Stimulated activated CD4-positive, alpha-beta T cell treated with anti-CD3 and anti-CD28 coated beads, TNF-alpha, amount 100 ng/mL, for 4 hours (primary cell): ENCODE data around the gene TSEN54.

ENCODE experiments used
- DNase-seq, 3 experiments: peaks; one replicate each; pipeline ENCODE4 v3.0.0-alpha.2; 2020; ENCODE audit warnings: low read depth in 3 of 3

The TSEN54 gene

GRCh38 chr17:75488693-75489510, 27.4 kb upstream of the TSEN54 start:
- DNase-seq: no peak

- DNase-seq: no peak
Observed at GRCh38 chr17:75489511-75489955, 26.8 kb upstream of the TSEN54 start.

GRCh38 chr17:75490173-75490743, 26.1 kb upstream of the TSEN54 start:
- DNase-seq: no peak

GRCh38 chr17:75490953-75491649, 25.2 kb upstream of the TSEN54 start:
- DNase-seq: no peak

DNA sequence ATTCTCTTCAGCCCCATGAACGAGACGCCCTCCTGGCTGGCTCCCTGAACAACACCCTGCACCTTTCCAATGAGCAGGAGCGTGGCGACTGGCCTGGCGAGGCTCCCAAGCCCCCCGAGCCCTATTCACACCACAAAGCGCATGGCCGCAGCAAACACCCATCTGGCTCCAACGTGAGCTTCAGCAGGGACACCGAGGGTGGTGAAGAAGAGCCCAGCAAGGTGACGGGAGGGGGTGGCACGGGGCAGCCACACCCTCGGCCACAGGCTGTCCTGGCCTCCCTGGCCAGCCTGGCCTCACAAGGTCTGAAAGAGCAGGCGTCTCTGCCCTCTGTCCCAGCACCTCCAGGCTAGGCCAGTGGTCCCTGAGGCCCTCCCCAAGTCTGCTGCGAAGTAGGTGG, 24.6 kb upstream of the TSEN54 start:
- no peak for DNase-seq

DNA sequence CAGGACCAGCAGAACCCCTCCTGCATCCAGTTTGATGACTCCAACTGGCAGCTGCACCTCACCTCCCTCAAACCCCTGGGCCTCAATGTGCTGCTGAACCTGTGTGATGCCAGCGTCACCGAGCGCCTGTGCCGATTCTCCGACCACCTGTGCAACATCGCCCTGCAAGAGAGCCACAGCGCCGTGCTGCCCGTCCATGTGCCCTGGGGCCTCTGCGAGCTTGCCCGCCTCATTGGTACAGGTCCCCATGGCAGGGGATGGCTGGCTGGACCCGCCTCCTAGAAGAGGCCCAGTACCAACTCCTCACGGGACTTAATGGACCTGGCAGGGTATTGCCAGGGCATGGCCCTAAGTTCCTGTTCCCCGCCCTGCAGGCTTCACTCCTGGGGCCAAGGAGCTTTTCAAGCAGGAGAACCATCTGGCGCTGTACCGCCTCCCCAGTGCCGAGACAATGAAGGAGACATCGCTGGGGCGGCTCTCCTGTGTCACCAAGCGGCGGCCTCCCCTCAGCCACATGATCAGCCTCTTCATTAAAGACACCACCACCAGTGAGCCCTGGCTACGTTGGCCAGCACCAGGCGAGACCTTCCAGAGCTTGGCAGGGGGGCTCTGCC, 23.7 kb upstream of the TSEN54 start:
- DNase-seq: no peak

- DNase-seq: no peak
Observed at GRCh38 chr17:75493476-75494129, 22.7 kb upstream of the TSEN54 start.

- no peak for DNase-seq
Observed at GRCh38 chr17:75494326-75494877, 21.9 kb upstream of the TSEN54 start.

DNA sequence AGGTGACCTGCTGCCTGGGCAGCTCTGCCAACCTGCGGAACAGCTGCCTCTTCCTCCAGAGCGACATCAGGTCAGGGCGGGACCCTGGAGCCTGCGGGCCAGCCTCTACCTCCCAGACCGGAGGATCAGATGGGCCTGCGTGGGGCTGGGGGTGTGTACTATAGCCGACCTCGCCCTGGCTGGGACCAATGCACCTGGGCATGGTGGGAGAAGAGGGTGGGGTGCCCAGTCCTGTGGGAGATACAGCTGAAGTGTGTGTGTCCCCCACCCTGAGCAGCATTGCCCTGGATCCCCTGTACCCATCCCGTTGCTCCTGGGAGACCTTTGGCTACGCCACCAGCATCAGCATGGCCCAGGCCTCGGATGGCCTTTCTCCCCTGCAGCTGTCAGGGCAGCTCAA, 20.3 kb upstream of the TSEN54 start:
- no peak for DNase-seq

- no peak for DNase-seq
Observed at GRCh38 chr17:75498039-75498725, 18.1 kb upstream of the TSEN54 start.

DNA sequence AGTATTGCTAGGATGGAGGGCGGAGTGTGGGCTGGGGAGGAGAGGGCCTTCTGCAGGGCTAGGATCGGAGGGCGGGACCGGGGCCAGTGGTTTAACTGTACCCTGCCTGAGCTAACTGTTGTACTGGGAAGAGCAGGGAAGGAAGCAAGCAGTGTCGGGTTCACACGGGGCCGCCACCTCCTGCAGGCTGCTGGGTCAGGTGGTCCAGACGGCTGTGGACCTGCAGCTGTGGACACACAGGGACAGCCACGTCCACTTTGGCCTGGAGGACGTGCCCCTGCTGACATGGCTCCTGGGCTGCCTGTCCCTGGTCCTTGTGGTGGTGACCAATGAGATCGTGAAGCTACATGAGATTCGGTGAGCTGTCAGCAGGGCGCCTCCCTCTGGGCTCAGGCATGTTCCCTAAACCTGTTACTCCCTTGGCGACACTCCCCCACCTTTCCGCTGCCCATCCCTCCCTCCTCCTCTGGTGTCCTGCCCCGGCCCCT, 17.6 kb upstream of the TSEN54 start:
- DNase-seq: no peak

GRCh38 chr17:75499313-75500022, 16.9 kb upstream of the TSEN54 start:
- no peak for DNase-seq

DNA sequence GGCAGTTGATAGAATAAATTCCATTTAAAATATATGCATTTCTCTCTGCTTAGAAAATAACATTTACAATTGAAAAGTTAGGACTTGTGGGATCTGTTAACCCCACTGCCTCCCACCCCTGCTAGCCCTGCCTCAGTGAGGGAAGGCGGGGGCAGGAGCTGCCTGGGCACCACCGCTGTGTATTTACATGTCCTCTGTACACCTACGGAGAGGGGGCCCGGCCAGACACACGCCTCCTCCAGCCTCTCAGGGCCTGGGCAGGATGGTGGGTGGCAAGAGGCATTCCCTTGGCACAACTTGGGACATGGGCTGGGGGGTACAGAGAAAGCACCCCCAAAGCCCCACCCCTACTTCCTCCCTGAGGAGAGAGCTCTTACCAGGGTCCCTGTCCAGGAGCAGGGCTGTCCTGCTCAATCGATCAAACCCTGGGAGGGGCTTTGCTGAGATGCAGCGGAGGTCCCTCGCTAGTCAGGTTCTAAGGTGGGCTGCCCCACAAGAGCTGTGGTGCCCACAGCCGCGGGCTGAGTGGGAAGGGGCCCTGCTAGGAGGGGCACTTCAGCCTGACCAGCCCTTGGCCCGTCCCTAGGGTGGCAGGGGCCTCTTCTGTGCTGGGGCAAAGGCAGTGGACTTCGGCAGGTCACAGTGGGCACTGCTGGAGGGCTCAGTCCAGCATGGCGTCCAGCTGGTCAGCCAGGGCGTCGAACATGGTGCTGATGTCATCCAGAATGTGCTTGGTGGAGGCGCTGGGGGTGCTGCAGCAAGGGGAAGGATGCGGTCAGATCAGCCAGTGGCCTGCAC, 15.7 kb upstream of the TSEN54 start:
- no peak for DNase-seq

DNA sequence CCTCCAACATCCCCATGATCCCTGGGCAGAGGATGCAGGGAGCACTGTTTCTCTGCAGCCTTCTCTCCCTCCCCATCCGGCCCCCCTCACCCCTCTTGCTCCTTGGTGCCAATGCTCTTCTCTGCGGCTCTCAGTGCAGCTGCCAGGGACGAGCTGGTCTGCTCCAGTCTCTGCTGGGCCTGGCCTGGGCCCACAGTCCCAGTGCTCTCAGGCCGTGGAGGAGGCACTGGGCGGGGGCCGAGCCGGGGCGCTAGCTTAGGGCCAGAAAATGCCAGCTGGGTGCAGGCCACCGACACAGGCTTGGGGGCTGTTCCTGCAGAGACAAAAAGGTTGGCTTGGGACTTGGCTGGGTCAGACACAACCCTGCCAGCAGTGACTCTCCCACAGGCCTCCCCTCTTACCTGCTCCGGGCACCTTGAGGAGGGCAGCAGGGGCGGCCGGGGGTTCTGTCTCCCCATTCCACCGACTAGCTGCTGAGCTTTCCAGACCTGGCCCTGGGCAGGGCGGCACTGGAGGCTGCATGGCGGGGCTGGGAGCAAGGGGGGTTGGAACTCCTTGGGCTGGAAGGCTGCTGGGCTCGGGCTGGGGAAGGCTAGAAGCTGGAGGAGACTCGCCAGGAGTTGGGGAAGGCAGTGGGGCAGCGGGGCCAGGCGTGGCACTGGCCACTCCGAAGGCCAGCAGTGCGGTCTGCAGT, 14.8 kb upstream of the TSEN54 start:
- no peak for DNase-seq

DNA sequence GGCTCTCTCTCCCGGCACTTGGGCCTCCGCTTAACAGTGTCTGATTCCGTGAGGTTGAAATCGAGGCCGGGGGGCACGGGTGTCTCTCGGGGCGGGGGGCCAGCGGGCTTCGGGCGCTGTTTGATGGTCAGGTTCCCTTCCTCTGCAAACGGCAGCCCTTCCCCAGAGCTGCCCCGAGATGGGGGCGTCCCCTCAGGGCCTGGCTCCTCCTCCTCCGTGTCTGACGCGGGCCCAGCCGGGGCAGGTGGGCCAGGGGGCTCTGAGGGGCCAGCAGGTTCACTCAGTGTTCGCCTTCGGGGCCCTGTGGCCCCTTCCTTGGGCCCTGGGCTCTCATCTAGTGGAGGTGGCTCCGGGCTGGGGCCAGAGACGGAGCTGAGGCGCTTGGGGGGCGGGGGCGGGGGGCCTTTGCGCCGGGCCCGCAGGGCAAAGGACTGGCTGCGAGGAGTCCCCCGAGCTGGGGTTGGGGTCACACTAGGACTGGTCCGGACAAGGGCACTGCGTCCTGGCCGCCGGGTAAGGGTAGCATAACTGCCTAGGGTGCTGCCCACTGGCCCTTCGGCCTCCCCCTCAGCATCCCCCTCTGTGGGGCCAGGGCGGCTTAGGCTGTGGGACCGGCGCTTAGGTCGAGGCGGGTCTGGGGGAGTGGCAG, 14.1 kb upstream of the TSEN54 start:
- no peak for DNase-seq

GRCh38 chr17:75502721-75503329, 13.5 kb upstream of the TSEN54 start:
- no peak for DNase-seq

GRCh38 chr17:75503337-75503950, 12.9 kb upstream of the TSEN54 start:
- no peak for DNase-seq
